Astrocyte (in vitro differentiated cells and primary cell): ENCODE measurements around the gene TMEM89. TPM values are rescaled to one million over a fixed set of nuclear protein-coding genes. Genes with fewer than 3 reads are reported as not detected.

Source experiments
- DNase-seq: peaks from one replicate; pipeline ENCODE4 v3.0.0-alpha.2; 2010; ENCODE audit warnings: low read depth
- FAIRE-seq: peaks from 2 replicates; lab custom pipeline; 2011; peaks lifted over from hg19 to GRCh38; lab: Jason Lieb, UNC
- H2AFZ ChIP-seq: 2 replicates; pipeline ENCODE4 v1.6.0; 2012; ENCODE audit warnings: low read depth, low read length, inconsistent platforms
- H3K27ac ChIP-seq: 2 replicates; pipeline ENCODE4 v1.5.1; 2011; ENCODE audit warnings: low read depth, low read length, inconsistent platforms
- H3K27me3 ChIP-seq: 2 replicates; pipeline ENCODE4 v1.6.0; 2011; ENCODE audit warnings: low read length, inconsistent platforms; ENCODE audit not compliant: insufficient read depth
- H3K36me3 ChIP-seq: 2 replicates; pipeline ENCODE4 v1.5.1; 2011; ENCODE audit warnings: low read length, inconsistent platforms; ENCODE audit not compliant: insufficient read depth
- H3K4me1 ChIP-seq: 2 replicates; pipeline ENCODE4 v1.5.1; 2011; ENCODE audit warnings: low read length, inconsistent platforms; ENCODE audit not compliant: insufficient read depth
- H3K4me2 ChIP-seq: 2 replicates; pipeline ENCODE4 v1.6.0; 2012; ENCODE audit warnings: low read length, inconsistent platforms
- H3K4me3 ChIP-seq: 2 replicates; pipeline ENCODE4 v1.5.1; 2011; ENCODE audit warnings: low read depth, mild to moderate bottlenecking, low read length, inconsistent platforms; ENCODE audit not compliant: insufficient read depth
- H3K79me2 ChIP-seq: 2 replicates; pipeline ENCODE4 v1.6.0; 2012; ENCODE audit warnings: mild to moderate bottlenecking, low read length, inconsistent platforms; ENCODE audit not compliant: insufficient read depth
- H3K9ac ChIP-seq: 2 replicates; pipeline ENCODE4 v1.6.0; 2012; ENCODE audit warnings: mild to moderate bottlenecking, low read length, inconsistent platforms
- H3K9me3 ChIP-seq: 2 replicates; pipeline ENCODE4 v1.5.1; 2012; ENCODE audit warnings: low read depth, mild to moderate bottlenecking, low read length, inconsistent platforms; ENCODE audit not compliant: insufficient read depth
- H4K20me1 ChIP-seq: 2 replicates; pipeline ENCODE4 v1.6.0; 2012; ENCODE audit warnings: low read length, inconsistent platforms; ENCODE audit not compliant: insufficient read depth
- H3K27ac Mint-ChIP-seq: one replicate; pipeline ENCODE4 v1.8.0; 2021; ENCODE audit warnings: mild to moderate bottlenecking, mixed read lengths; ENCODE audit not compliant: unreplicated experiment
- H3K27me3 Mint-ChIP-seq: one replicate; pipeline ENCODE4 v1.8.0; 2021; ENCODE audit warnings: low read depth, mixed read lengths; ENCODE audit not compliant: unreplicated experiment
- H3K36me3 Mint-ChIP-seq: one replicate; pipeline ENCODE4 v1.8.0; 2021; ENCODE audit warnings: low read depth, mixed read lengths; ENCODE audit not compliant: unreplicated experiment
- H3K4me1 Mint-ChIP-seq: one replicate; pipeline ENCODE4 v1.8.0; 2021; ENCODE audit warnings: low read depth, mixed read lengths; ENCODE audit not compliant: unreplicated experiment
- H3K4me3 Mint-ChIP-seq: one replicate; pipeline ENCODE4 v1.8.0; 2021; ENCODE audit warnings: mild to moderate bottlenecking, moderate library complexity, mixed read lengths; ENCODE audit not compliant: unreplicated experiment
- H3K9me3 Mint-ChIP-seq: one replicate; pipeline ENCODE4 v1.8.0; 2021; ENCODE audit warnings: mild to moderate bottlenecking, mixed read lengths; ENCODE audit not compliant: unreplicated experiment
- EZH2 ChIP-seq: IDR thresholded peaks from 2 replicates; pipeline ENCODE4 v1.6.1; 2012; ENCODE audit warnings: mild to moderate bottlenecking, low read length, inconsistent platforms; ENCODE audit not compliant: insufficient read depth
- total RNA-seq: library from RNA; stranded (reverse); gene quantifications from 2 replicates; pipeline ENCODE4 v1.2.1, GENCODE V29; 2021
- TF ChIP-seq, protein P1 (sequence below): IDR thresholded peaks from 2 replicates; pipeline ENCODE4 v1.5.1; 2011; ENCODE audit warnings: low read depth, mild to moderate bottlenecking, inconsistent platforms, low read length, moderate library complexity; ENCODE audit not compliant: insufficient read depth

TMEM89 gene
- total RNA-seq, 1 donor from 2014 or later: 0.36 TPM

DNA sequence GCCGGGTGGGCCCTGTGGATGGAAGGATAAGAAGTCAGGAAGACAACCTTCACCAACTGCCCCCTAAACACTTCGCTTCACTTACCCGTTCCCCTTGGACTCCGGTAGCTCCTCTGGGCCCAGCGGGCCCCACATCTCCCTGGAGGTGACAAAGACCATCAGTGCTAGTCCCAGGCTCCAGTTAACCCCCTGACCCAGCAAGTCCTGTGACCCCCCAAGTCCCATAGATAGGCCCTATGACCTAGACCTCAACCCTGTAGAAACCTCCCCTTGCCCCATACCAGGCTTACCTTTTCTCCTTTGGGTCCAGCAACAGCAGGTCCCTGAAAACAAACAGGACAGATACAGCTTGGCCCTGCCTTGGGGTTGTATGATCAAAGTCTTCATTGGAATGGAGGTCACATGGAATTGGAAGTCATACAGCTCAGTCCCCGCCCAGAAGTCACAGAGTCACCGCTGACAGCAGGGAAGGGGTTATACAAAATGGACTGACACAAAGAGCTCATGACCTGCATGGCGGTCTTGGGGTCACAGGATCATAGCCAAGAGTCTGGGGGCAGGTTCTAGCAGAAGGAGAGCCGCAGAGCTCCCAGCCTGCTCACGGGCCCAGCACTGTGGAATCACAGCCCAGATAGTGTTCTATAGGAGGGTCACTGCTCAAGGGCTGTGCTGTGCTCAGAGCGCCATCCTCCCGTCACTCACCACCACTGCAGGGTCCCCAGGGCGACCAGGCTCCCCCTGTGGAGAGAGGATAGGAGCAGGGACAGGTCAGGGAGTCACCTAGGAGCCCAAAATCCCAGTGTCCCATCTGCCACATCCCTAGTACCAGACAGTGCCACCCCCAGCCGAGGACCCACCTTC lies 39.7 kb downstream of the TMEM89 start:
- Mint-ChIP-seq H3K4me3 (no peak overlapping the region), H3K4me1 (no peaks in the 10 kb centered on the region), H3K36me3 (peaks cover 42% of the 10 kb centered on the region), H3K27ac (no peak overlapping the region), H3K9me3 (no peaks in the 10 kb centered on the region), H3K27me3 (peaks cover 2% of the 10 kb centered on the region)
- Histone ChIP-seq H3K4me1 (no peaks in the 10 kb centered on the region), H3K36me3 (peaks cover 30% of the 10 kb centered on the region), H3K27ac (no peak overlapping the region), H3K4me2 (no peak overlapping the region), H3K79me2 (no peaks in the 10 kb centered on the region), H3K4me3 (no peak overlapping the region), H4K20me1 (peaks cover 38% of the 10 kb centered on the region), H3K9ac (no peak overlapping the region), H3K27me3 (no peaks in the 10 kb centered on the region), H3K9me3 (no peaks in the 10 kb centered on the region), H2AFZ (no peak overlapping the region)
- DNase-seq: no peak
- no peak for TF ChIP-seq EZH2
- TF ChIP-seq, protein P1, sequence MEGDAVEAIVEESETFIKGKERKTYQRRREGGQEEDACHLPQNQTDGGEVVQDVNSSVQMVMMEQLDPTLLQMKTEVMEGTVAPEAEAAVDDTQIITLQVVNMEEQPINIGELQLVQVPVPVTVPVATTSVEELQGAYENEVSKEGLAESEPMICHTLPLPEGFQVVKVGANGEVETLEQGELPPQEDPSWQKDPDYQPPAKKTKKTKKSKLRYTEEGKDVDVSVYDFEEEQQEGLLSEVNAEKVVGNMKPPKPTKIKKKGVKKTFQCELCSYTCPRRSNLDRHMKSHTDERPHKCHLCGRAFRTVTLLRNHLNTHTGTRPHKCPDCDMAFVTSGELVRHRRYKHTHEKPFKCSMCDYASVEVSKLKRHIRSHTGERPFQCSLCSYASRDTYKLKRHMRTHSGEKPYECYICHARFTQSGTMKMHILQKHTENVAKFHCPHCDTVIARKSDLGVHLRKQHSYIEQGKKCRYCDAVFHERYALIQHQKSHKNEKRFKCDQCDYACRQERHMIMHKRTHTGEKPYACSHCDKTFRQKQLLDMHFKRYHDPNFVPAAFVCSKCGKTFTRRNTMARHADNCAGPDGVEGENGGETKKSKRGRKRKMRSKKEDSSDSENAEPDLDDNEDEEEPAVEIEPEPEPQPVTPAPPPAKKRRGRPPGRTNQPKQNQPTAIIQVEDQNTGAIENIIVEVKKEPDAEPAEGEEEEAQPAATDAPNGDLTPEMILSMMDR: no peak
- FAIRE-seq: no peak

- no peak for FAIRE-seq
- no peaks in the 10 kb centered on the region for H3K79me2 ChIP-seq
Observed at GRCh38 chr3:48576647-48577046, 44.9 kb downstream of the TMEM89 start.

More at GRCh38 chr3:48576647-48577046, 44.9 kb downstream of the TMEM89 start:
- Mint-ChIP-seq H3K27ac (no peak overlapping the region), H3K36me3 (peaks cover 27% of the 10 kb centered on the region), H3K9me3 (no peaks in the 10 kb centered on the region), H3K27me3 (no peaks in the 10 kb centered on the region), H3K4me1 (no peaks in the 10 kb centered on the region), H3K4me3 (no peak overlapping the region)
- Histone ChIP-seq H2AFZ (no peak overlapping the region), H3K27ac (no peak overlapping the region), H4K20me1 (peaks cover 19% of the 10 kb centered on the region), H3K4me2 (no peak overlapping the region), H3K4me3 (no peak overlapping the region), H3K27me3 (no peaks in the 10 kb centered on the region), H3K36me3 (peaks cover 39% of the 10 kb centered on the region), H3K9me3 (no peaks in the 10 kb centered on the region), H3K9ac (no peak overlapping the region), H3K4me1 (no peaks in the 10 kb centered on the region)
- TF ChIP-seq, protein P1: no peak
- TF ChIP-seq EZH2: no peak
- no peak for DNase-seq
